Fibroblast of skin of left biceps (primary cell): ENCODE results near the gene GABRB1.

Source experiments
- DNase-seq, 2 experiments: peaks; one replicate each; pipeline ENCODE4 v3.0.0-alpha.2; 2013; ENCODE audit warnings: low read depth in 2 of 2

GABRB1 gene

GRCh38 chr4:47031011-47031678, at the start of gene GABRB1:
Gene GABRB1, plus strand, starts transcription at chr4:47031567.
- DNase-seq = peak in 1 of 2 experiments; percentile 9

GRCh38 chr4:46984781-46985180, 46.6 kb upstream of the GABRB1 start:
- DNase-seq = no peak

GRCh38 chr4:46986922-46987638, 44.3 kb upstream of the GABRB1 start:
- DNase-seq = no peak

- no peak for DNase-seq
These were observed 39.0 kb upstream of the GABRB1 start for GRCh38 chr4:46992338-46992737.

GRCh38 chr4:46993075-46994006, 38.0 kb upstream of the GABRB1 start, which contains the start of gene GABRA4:
Gene GABRA4, minus strand, starts transcription at chr4:46993581. Its CDS starts 157 bp downstream, at chr4:46993424.
- no peak for DNase-seq

- no peak for DNase-seq
These were observed 37.4 kb upstream of the GABRB1 start for GRCh38 chr4:46994007-46994405.

- no peak for DNase-seq
These were observed 31.8 kb upstream of the GABRB1 start for GRCh38 chr4:46999566-46999965.

GRCh38 chr4:47000406-47000805, 31.0 kb upstream of the GABRB1 start:
- DNase-seq = no peak

- no peak for DNase-seq
These were observed 28.8 kb upstream of the GABRB1 start for GRCh38 chr4:47002580-47002979.

GRCh38 chr4:47010347-47010911, 20.9 kb upstream of the GABRB1 start:
- no peak for DNase-seq

GRCh38 chr4:47010912-47011446, 20.4 kb upstream of the GABRB1 start:
- DNase-seq = no peak

GRCh38 chr4:47012676-47013075, 18.7 kb upstream of the GABRB1 start:
- DNase-seq = no peak

- DNase-seq = no peak
These were observed 18.0 kb upstream of the GABRB1 start for GRCh38 chr4:47013373-47013772.

- no peak for DNase-seq
These were observed 14.3 kb upstream of the GABRB1 start for GRCh38 chr4:47017081-47017480.

- DNase-seq = no peak
These were observed 13.9 kb upstream of the GABRB1 start for GRCh38 chr4:47017494-47017893.

- no peak for DNase-seq
These were observed 511 bp downstream of the GABRB1 start for GRCh38 chr4:47031751-47032404.

- no peak for DNase-seq
These were observed 1.2 kb downstream of the GABRB1 start for GRCh38 chr4:47032405-47033106.

GRCh38 chr4:47038263-47038662, 6.9 kb downstream of the GABRB1 start:
- DNase-seq = no peak

- no peak for DNase-seq
These were observed 9.5 kb downstream of the GABRB1 start for GRCh38 chr4:47040828-47041227.

GRCh38 chr4:47043821-47044220, 12.5 kb downstream of the GABRB1 start:
- DNase-seq = no peak
